ENCODE results near the gene BMP6.
"Not testable (repeated sequence)": the region's sequence is repeated elsewhere in the genome, so short reads cannot be mapped to it uniquely, and the experiment has no call there.

Gene BMP6

DNA sequence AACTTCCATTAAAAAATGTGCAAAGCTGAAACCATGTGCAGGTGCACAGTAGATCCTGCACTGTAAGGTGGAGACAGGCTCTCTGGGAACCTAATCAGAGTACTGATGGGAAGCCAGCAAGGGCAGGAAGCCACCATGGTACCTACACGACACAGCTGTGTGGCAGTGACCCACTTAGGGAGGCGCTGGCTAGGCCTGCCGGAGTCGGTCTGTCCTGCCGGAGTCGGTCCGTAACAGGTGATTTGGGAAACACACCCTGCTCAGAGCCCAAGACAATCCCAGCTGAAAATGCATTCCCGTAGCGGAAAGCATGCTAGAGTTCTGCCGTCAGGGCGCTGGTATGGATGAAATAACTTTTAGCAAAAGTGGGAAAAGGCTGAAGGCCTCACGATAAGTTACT is 167.4 kb downstream of the BMP6 start:
- peaks cover 4% of the 10 kb centered on the region for H3K9me3 Mint-ChIP-seq
- H3K4me1 Mint-ChIP-seq, result no peaks in the 10 kb centered on the region
- H3K27me3 Mint-ChIP-seq (ENCODE audit: low read depth, poor library complexity), result no peaks in the 10 kb centered on the region
- no peak for DNase-seq
- no peak overlapping the region for H3K4me3 Mint-ChIP-seq
- TF ChIP-seq, protein P1, sequence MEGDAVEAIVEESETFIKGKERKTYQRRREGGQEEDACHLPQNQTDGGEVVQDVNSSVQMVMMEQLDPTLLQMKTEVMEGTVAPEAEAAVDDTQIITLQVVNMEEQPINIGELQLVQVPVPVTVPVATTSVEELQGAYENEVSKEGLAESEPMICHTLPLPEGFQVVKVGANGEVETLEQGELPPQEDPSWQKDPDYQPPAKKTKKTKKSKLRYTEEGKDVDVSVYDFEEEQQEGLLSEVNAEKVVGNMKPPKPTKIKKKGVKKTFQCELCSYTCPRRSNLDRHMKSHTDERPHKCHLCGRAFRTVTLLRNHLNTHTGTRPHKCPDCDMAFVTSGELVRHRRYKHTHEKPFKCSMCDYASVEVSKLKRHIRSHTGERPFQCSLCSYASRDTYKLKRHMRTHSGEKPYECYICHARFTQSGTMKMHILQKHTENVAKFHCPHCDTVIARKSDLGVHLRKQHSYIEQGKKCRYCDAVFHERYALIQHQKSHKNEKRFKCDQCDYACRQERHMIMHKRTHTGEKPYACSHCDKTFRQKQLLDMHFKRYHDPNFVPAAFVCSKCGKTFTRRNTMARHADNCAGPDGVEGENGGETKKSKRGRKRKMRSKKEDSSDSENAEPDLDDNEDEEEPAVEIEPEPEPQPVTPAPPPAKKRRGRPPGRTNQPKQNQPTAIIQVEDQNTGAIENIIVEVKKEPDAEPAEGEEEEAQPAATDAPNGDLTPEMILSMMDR (IDR thresholded peaks at IDR 0.05), result no peak
- H3K36me3 Mint-ChIP-seq (ENCODE audit: low read depth), result peaks cover 89% of the 10 kb centered on the region
- H3K27ac Mint-ChIP-seq, result no peak overlapping the region

DNA sequence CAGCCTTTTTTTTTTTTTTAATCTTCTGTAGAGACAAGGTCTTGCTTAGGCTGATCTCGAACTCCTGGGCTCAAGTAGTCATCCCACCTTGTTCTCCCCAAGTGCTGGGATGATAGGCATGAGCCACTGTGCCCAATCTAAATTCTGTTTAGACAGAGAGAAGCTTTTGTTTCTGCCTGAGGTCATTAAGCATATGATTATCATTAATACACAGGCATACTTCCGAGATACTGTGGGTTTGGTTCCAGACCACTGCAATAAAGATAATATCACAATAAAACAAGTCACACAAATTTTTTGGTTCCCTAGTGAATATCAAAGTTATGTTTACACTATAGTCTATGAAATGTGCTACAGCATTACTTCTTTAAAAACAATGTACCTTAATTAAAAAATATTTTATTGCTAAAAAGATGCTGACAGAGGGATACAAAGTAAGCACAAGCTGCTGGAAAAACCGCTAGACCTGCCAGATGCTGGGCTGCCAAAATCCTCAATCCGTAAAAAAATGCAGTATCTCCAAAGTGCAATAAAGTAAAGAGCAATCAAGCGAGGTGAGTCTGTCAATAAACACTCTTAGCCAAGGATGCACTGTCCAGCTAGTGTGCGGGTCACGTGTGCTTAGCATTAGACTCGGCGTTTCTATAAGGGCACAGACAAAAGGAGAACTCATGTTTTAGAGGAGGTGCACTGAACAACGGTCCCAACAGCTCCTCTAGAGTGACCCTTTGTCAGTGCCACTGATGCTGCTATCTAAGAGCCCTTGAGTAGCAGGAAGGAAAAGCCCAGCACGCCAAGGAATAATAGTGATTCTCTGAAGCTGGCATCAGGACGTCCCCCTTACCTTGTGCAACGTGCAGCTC is 168.6 kb downstream of the BMP6 start:
- Mint-ChIP-seq H3K4me3 (no peak overlapping the region), H3K36me3 (ENCODE audit: low read depth) (peaks cover 87% of the 10 kb centered on the region), H3K4me1 (no peaks in the 10 kb centered on the region), H3K27me3 (ENCODE audit: low read depth, poor library complexity) (no peaks in the 10 kb centered on the region), H3K9me3 (peaks cover 4% of the 10 kb centered on the region), H3K27ac (no peak overlapping the region)
- TF ChIP-seq, protein P1 (IDR thresholded peaks at IDR 0.05), result no peak
- no peak for DNase-seq

- H3K4me1 Mint-ChIP-seq, result no peaks in the 10 kb centered on the region
- peaks cover 81% of the 10 kb centered on the region for H3K36me3 Mint-ChIP-seq (ENCODE audit: low read depth)
- DNase-seq, result no peak
- no peak overlapping the region for H3K4me3 Mint-ChIP-seq
- H3K27me3 Mint-ChIP-seq (ENCODE audit: low read depth, poor library complexity), result no peaks in the 10 kb centered on the region
- TF ChIP-seq, protein P1 (IDR thresholded peaks at IDR 0.05), result no peak
- peaks cover 4% of the 10 kb centered on the region for H3K9me3 Mint-ChIP-seq
- peak overlapping the region; percentile 29 for H3K27ac Mint-ChIP-seq
Measured at GRCh38 chr6:7895125-7895423, 169.2 kb downstream of the BMP6 start.

GRCh38 chr6:7896465-7896987 is 170.6 kb downstream of the BMP6 start:
- H3K27me3 Mint-ChIP-seq (ENCODE audit: low read depth, poor library complexity), result no peaks in the 10 kb centered on the region
- peaks cover 4% of the 10 kb centered on the region for H3K9me3 Mint-ChIP-seq
- TF ChIP-seq, protein P1 (IDR thresholded peaks at IDR 0.05), result no peak
- DNase-seq, result no peak
- no peak overlapping the region for H3K4me3 Mint-ChIP-seq
- H3K27ac Mint-ChIP-seq, result no peak overlapping the region
- H3K36me3 Mint-ChIP-seq (ENCODE audit: low read depth), result peaks cover 76% of the 10 kb centered on the region
- H3K4me1 Mint-ChIP-seq, result no peaks in the 10 kb centered on the region

DNA sequence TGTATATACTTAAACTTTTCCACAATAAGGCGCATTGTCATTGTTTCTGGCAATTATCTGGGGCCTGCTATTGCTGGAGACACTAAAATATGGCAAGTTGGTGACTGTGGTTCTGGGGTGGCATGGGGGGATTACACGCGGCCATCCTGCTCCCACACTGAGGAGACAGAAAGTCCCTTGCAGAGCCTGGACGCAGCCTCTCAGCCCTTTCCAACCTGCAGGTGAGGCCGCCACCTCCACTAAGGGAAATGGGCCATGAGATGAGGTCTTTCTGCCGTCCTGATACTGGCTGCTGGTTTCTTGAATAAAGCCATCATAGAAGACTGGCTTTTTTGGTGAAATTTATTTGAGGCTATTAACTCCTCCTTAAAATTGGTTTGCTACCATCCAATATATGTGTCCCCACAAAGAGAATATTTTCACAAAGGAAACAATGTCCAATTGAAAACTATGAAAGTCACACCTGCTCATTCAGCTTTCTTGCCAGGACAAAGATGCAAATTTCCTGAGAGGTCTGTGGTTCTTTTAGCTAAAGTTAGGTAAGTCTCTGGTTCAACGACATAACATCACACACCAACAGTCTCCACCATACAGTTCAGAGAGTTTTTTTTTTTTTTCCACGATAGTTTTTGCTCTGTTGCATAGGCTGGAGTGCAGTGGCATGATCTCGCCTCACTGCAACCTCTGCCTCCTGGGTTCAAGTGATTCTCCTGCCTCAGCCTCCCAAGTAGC is 171.7 kb downstream of the BMP6 start:
- Mint-ChIP-seq H3K27ac (no peak overlapping the region), H3K27me3 (ENCODE audit: low read depth, poor library complexity) (no peaks in the 10 kb centered on the region), H3K4me3 (no peak overlapping the region), H3K36me3 (ENCODE audit: low read depth) (peaks cover 70% of the 10 kb centered on the region), H3K4me1 (no peaks in the 10 kb centered on the region), H3K9me3 (peaks cover 2% of the 10 kb centered on the region)
- TF ChIP-seq, protein P1 (IDR thresholded peaks at IDR 0.05), result no peak
- no peak for DNase-seq

DNA sequence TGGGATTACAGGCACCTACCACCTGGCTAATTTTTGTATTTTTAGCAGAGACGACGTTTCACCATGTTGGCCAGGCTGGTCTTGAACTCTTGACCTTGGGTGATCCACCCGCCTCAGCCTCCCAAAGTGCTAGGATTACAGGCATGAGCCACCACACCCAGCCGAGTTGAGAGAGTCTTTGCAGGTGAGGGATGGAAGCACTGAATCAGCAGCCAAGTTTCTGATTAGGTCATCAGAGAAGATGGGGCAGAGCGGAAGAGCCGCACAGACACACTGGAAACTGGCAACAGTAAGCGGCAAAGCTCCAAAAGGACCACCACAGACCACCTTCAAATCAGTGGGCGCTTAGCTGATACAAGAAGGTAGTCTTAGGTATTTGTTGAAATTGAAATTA is 172.3 kb downstream of the BMP6 start:
- H3K9me3 Mint-ChIP-seq; H3K27ac Mint-ChIP-seq; DNase-seq; H3K27me3 Mint-ChIP-seq (ENCODE audit: low read depth, poor library complexity); H3K4me1 Mint-ChIP-seq; H3K4me3 Mint-ChIP-seq: not testable (repeated sequence)
- peaks cover 70% of the 10 kb centered on the region for H3K36me3 Mint-ChIP-seq (ENCODE audit: low read depth)
